Amniotic epithelial cell (primary cell): Measurements from ENCODE around the gene CRTC2.
A peak's percentile ranks its signal among the peaks of the same experiment; 100 is the strongest.
"Not testable (repeated sequence)": the region's sequence is repeated elsewhere in the genome, so short reads cannot be mapped to it uniquely, and the experiment has no call there.

ENCODE experiments used
- DNase-seq: peaks from one replicate; pipeline ENCODE4 v3.0.0-alpha.2; 2010; ENCODE audit warnings: low read depth

CRTC2 gene

GRCh38 chr1:153958111-153958960, at the start of gene CRTC2:
Gene CRTC2 (minus strand): TSS chr1:153958612. CDS start chr1:153958497, 115 bp downstream.
- DNase-seq: peak; percentile 98

GRCh38 chr1:154006136-154006535, 47.7 kb upstream of the CRTC2 start:
- peak; percentile 15 for DNase-seq

GRCh38 chr1:154000420-154000819, 42.0 kb upstream of the CRTC2 start:
- DNase-seq: no peak

- not testable (repeated sequence) for DNase-seq
Measured at GRCh38 chr1:153996882-153997281, 38.5 kb upstream of the CRTC2 start.

GRCh38 chr1:153995640-153996039, 37.2 kb upstream of the CRTC2 start:
- DNase-seq: no peak

- no peak for DNase-seq
Measured at GRCh38 chr1:153995202-153995601, 36.8 kb upstream of the CRTC2 start.

- DNase-seq: no peak
Measured at GRCh38 chr1:153991806-153992205, 33.4 kb upstream of the CRTC2 start.

GRCh38 chr1:153991151-153991630, 32.8 kb upstream of the CRTC2 start:
- DNase-seq: peak; percentile 49

- peak; percentile 97 for DNase-seq
Measured at GRCh38 chr1:153990468-153991150, 32.2 kb upstream of the CRTC2 start, which contains the start of gene RPS27. Gene RPS27 (plus strand): TSS chr1:153990762. CDS start chr1:153990797, 35 bp downstream.

- no peak for DNase-seq
Measured at GRCh38 chr1:153987621-153988020, 29.2 kb upstream of the CRTC2 start.

- DNase-seq: peak; percentile 83
Measured at GRCh38 chr1:153985941-153986761, 27.7 kb upstream of the CRTC2 start, which contains the start of gene RAB13. Gene RAB13 (minus strand): TSS chr1:153986339. CDS start chr1:153986236, 103 bp downstream.

- DNase-seq: peak; percentile 85
Measured at GRCh38 chr1:153985341-153985912, 27.0 kb upstream of the CRTC2 start.

GRCh38 chr1:153984123-153984894, 25.9 kb upstream of the CRTC2 start:
- no peak for DNase-seq

- DNase-seq: not testable (repeated sequence)
Measured at GRCh38 chr1:153981735-153982134, 23.3 kb upstream of the CRTC2 start.

GRCh38 chr1:153979091-153979490, 20.7 kb upstream of the CRTC2 start:
- not testable (repeated sequence) for DNase-seq

- peak; percentile 42 for DNase-seq
Measured at GRCh38 chr1:153978274-153978909, 20.0 kb upstream of the CRTC2 start.

GRCh38 chr1:153977250-153978240, 19.1 kb upstream of the CRTC2 start, which contains the start of gene JTB:
Gene JTB (minus strand): TSS chr1:153977674. CDS start chr1:153977252, 422 bp downstream.
- peak; percentile 74 for DNase-seq

GRCh38 chr1:153976819-153977249, 18.4 kb upstream of the CRTC2 start:
- no peak for DNase-seq

- no peak for DNase-seq
Measured at GRCh38 chr1:153973525-153973924, 15.1 kb upstream of the CRTC2 start.
